GM23248 (cell line): ENCODE data around the gene SAMSN1. TPM values are rescaled to one million over a fixed set of nuclear protein-coding genes. Genes with fewer than 3 reads are reported as not detected.

Experiments
- DNase-seq: peaks from one replicate; pipeline ENCODE4 v3.0.0-alpha.2; 2015
- H2AFZ ChIP-seq: fragments of 200-600 bp; sonication (generic); 2 replicates; pipeline ENCODE4 v1.6.1; 2016; ENCODE audit warnings: antibody characterized with exemption
- H3F3A ChIP-seq: fragments of 200-600 bp; sonication (generic); 2 replicates; pipeline ENCODE4 v1.6.1; 2016; ENCODE audit warnings: mild to moderate bottlenecking, antibody characterized with exemption, mixed run types; ENCODE audit not compliant: insufficient read depth
- H3K27ac ChIP-seq: fragments of 200-600 bp; sonication (generic); 2 replicates; pipeline ENCODE4 v1.5.1; 2016; ENCODE audit warnings: mild to moderate bottlenecking
- H3K27me3 ChIP-seq: fragments of 200-600 bp; sonication (generic); replicated peaks from 2 replicates; pipeline ENCODE4 v1.6.1; 2016; ENCODE audit warnings: mild to moderate bottlenecking; ENCODE audit not compliant: insufficient read depth
- H3K36me3 ChIP-seq: fragments of 200-600 bp; sonication (generic); 2 replicates; pipeline ENCODE4 v1.6.1; 2016; ENCODE audit warnings: low read depth, mild to moderate bottlenecking
- H3K4me1 ChIP-seq: fragments of 200-600 bp; sonication (generic); 2 replicates; pipeline ENCODE4 v1.6.1; 2016; ENCODE audit warnings: mild to moderate bottlenecking; ENCODE audit not compliant: insufficient read depth
- H3K4me2 ChIP-seq: fragments of 200-600 bp; sonication (generic); one replicate; pipeline ENCODE4 v1.6.1; 2016; ENCODE audit warnings: mild to moderate bottlenecking; ENCODE audit not compliant: unreplicated experiment
- H3K4me3 ChIP-seq: fragments of 200-600 bp; sonication (generic); 2 replicates; pipeline ENCODE4 v1.5.1; 2016; ENCODE audit warnings: mild to moderate bottlenecking
- H3K79me2 ChIP-seq: fragments of 200-600 bp; sonication (generic); 2 replicates; pipeline ENCODE4 v1.6.1; 2016; ENCODE audit warnings: mild to moderate bottlenecking; ENCODE audit not compliant: insufficient read depth
- H3K9ac ChIP-seq: fragments of 200-600 bp; sonication (generic); 2 replicates; pipeline ENCODE4 v1.6.1; 2016; ENCODE audit warnings: mild to moderate bottlenecking
- H3K9me2 ChIP-seq: fragments of 200-600 bp; sonication (generic); 2 replicates; pipeline ENCODE4 v1.6.1; 2016; ENCODE audit warnings: mixed run types, mild to moderate bottlenecking, moderate library complexity; ENCODE audit not compliant: insufficient read depth
- H3K9me3 ChIP-seq: fragments of 200-600 bp; sonication (generic); one replicate; pipeline ENCODE4 v1.6.1; 2017; ENCODE audit warnings: low read depth
- H4K20me1 ChIP-seq: fragments of 200-600 bp; sonication (generic); 2 replicates; pipeline ENCODE4 v1.6.0; 2016; ENCODE audit not compliant: insufficient read depth
- EZH2 ChIP-seq: fragments of 200-600 bp; sonication (generic); IDR thresholded peaks from 2 replicates; pipeline ENCODE4 v1.6.1; 2018; ENCODE audit warnings: antibody characterized with exemption, mild to moderate bottlenecking; ENCODE audit not compliant: insufficient read depth, poor library complexity, severe bottlenecking
- EZH2phosphoT487 ChIP-seq: fragments of 200-600 bp; sonication (generic); IDR thresholded peaks from 2 replicates; pipeline ENCODE4 v1.6.1; 2018; ENCODE audit warnings: antibody characterized with exemption, moderate library complexity, mild to moderate bottlenecking, low read depth; ENCODE audit not compliant: insufficient read depth
- WGBS, 2 experiments: methylation state at CpG; one replicate each; pipeline ENCODE4 v1.1.6; 2015 to 2017; ENCODE audit warnings: low lambda C conversion rate in 2 of 2, low coverage in 1 of 2; ENCODE audit errors: missing lambda C conversion rate in 2 of 2; 5-methylcytosine and 5-hydroxymethylcytosine counted together
- in situ Hi-C: fragments of 300-500 bp; cut with MboI; formaldehyde crosslinking; loops from 2 replicates; pipeline ENCODE4 v1.15.0; 2020
- polyA plus RNA-seq: library from polyadenylated mRNA; unstranded; fragments of >200 nt; fragmentation: Nextera tagmentation; extraction: Ambion mirVana; gene quantifications from 2 replicates; pipeline ENCODE4 v1.2.1, GENCODE V29; 2016
- total RNA-seq: library from RNA; depleted of rRNA; stranded (reverse); fragments of >200 nt; shearing (Covaris generic); gene quantifications from 2 replicates; pipeline ENCODE4 v1.2.3, GENCODE V29; 2014

The SAMSN1 gene
- total and polyA plus RNA-seq, 2 experiments from 2014 or later: not detected

GRCh38 chr21:14587266-14587665 is 41.2 kb upstream of the SAMSN1 start:
- H3K4me1 ChIP-seq: no peaks in the 10 kb centered on the region
- TF ChIP-seq EZH2phosphoT487 (no peak), EZH2 (no peak)
- in situ Hi-C loops: no loop called here

DNA sequence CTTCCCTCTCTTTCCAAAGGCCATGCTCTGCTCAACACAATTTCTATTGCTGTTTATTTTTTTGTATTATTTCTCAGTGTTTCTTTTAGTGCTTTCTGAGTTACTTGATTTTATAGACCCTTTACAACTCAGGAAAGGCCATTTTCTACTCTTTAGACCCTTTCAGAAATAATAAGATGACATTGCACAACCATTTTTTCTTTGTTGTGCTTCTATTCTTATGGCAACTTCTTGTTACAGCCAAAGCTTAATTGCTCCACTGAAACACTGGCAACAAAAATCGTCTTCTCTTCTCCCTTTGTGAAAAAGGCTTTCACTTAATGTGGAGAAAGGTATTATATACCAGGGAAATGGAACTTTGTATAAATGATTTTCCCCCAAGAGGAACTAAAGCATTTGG is 39.0 kb upstream of the SAMSN1 start:
- TF ChIP-seq EZH2phosphoT487 (no peak), EZH2 (no peak)
- Histone ChIP-seq H3K4me2 (no peak overlapping the region), H3F3A (no peaks in the 10 kb centered on the region), H3K9me3 (no peaks in the 10 kb centered on the region), H3K4me3 (no peak overlapping the region), H2AFZ (no peak overlapping the region), H3K36me3 (no peaks in the 10 kb centered on the region), H3K79me2 (no peaks in the 10 kb centered on the region), H3K27me3 (no peaks in the 10 kb centered on the region), H3K4me1 (no peaks in the 10 kb centered on the region), H4K20me1 (no peaks in the 10 kb centered on the region), H3K9ac (no peak overlapping the region), H3K27ac (no peak overlapping the region), H3K9me2 (no peaks in the 10 kb centered on the region)
- DNase-seq: no peak
- in situ Hi-C loops: no loop called here
- 0 to 2% methylated on average over 1 of the region's 1 CpG for WGBS, 2 experiments

More at GRCh38 chr21:14587266-14587665, 41.2 kb upstream of the SAMSN1 start:
- no peak overlapping the region for H3K27ac ChIP-seq
- H4K20me1 ChIP-seq: no peaks in the 10 kb centered on the region
- no peaks in the 10 kb centered on the region for H3K9me3 ChIP-seq
- no peaks in the 10 kb centered on the region for H3K9me2 ChIP-seq
- H3K4me3 ChIP-seq: no peak overlapping the region
- no peaks in the 10 kb centered on the region for H3K36me3 ChIP-seq
- no peaks in the 10 kb centered on the region for H3K27me3 ChIP-seq
- H3K4me2 ChIP-seq: no peak overlapping the region
- H3F3A ChIP-seq: no peaks in the 10 kb centered on the region
- no peak overlapping the region for H3K9ac ChIP-seq
- DNase-seq: no peak
- H3K79me2 ChIP-seq: no peaks in the 10 kb centered on the region
- H2AFZ ChIP-seq: no peak overlapping the region

DNA sequence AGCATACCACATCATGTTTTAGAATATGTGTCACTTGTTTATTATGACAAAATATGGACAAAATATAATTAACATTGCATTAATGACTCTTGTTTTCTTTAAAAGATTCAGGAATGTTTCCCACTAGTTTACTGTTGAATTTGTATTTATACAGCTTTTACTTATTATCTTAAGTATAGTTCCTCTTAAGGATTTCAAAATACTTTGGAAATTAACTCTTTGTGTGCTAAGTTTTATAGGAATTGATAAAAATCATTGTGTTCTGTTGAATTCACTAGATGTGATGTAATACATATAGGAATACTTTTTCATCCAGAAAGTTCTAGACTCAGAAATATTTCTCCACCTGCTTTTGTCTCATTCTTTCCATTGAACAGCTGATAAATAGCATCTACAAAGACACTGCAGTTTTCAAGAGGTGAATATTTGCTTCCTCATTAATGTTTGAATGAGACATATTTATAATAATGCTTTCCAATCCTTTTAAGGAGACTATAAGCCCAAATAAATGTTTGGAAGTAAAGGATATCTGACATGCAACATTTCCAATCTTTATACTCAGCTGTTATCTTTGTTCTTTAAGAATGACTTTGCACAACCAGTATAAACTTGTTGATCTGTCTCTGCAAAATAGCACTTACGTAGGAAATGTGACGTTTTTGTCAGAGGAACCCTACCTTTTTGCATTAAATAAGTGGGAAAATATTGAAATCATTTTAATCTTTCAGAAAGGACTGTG is 38.4 kb upstream of the SAMSN1 start:
- no peak overlapping the region for H3K27ac ChIP-seq
- no peak for DNase-seq
- H3K27me3 ChIP-seq: no peaks in the 10 kb centered on the region
- no peak for TF ChIP-seq EZH2phosphoT487
- TF ChIP-seq EZH2: no peak
- H3K9ac ChIP-seq: no peak overlapping the region
- H3K4me3 ChIP-seq: no peak overlapping the region
- H3K9me3 ChIP-seq: no peaks in the 10 kb centered on the region
- H3K4me2 ChIP-seq: no peak overlapping the region
- 12 to 14% methylated on average over 2 of the region's 2 CpGs for WGBS, 2 experiments
- H3K79me2 ChIP-seq: no peaks in the 10 kb centered on the region
- no peaks in the 10 kb centered on the region for H3K36me3 ChIP-seq
- in situ Hi-C loops: no loop called here
- H3F3A ChIP-seq: no peaks in the 10 kb centered on the region
- H2AFZ ChIP-seq: no peak overlapping the region
- no peaks in the 10 kb centered on the region for H3K9me2 ChIP-seq
- no peaks in the 10 kb centered on the region for H3K4me1 ChIP-seq
- no peaks in the 10 kb centered on the region for H4K20me1 ChIP-seq

- Histone ChIP-seq H3K27me3 (no peaks in the 10 kb centered on the region), H2AFZ (no peak overlapping the region; the same call in 1 of the 2 replicates), H3K4me2 (no peak overlapping the region), H3K36me3 (no peaks in the 10 kb centered on the region), H3K79me2 (no peaks in the 10 kb centered on the region), H3K4me3 (no peak overlapping the region), H3K4me1 (no peaks in the 10 kb centered on the region), H4K20me1 (no peaks in the 10 kb centered on the region), H3K9ac (no peak overlapping the region), H3F3A (no peaks in the 10 kb centered on the region), H3K9me2 (no peaks in the 10 kb centered on the region), H3K9me3 (no peaks in the 10 kb centered on the region), H3K27ac (no peak overlapping the region)
- 66 to 68% methylated on average over 4 of the region's 4 CpGs for WGBS, 2 experiments
- TF ChIP-seq EZH2: no peak
- no peak for TF ChIP-seq EZH2phosphoT487
- DNase-seq: no peak
- in situ Hi-C loops: no loop called here
Observed at GRCh38 chr21:14583629-14584255, 37.6 kb upstream of the SAMSN1 start.
